Fibroblast of mammary gland (primary cell): ENCODE data around the gene LAMA3.
A peak's percentile ranks its signal among the peaks of the same experiment; 100 is the strongest.

ENCODE experiments used
- DNase-seq: peaks from one replicate; pipeline ENCODE4 v3.0.0-alpha.2; 2010; ENCODE audit warnings: low read depth
- H3K4me3 ChIP-seq: 2 replicates; pipeline ENCODE4 v1.5.1; 2011; ENCODE audit warnings: low read depth, mild to moderate bottlenecking, low read length, moderate library complexity; ENCODE audit not compliant: control insufficient read depth
- CTCF ChIP-seq: conservative IDR thresholded peaks from 2 replicates; pipeline ENCODE4 v1.5.1; 2011; ENCODE audit warnings: low read depth, low read length, inconsistent platforms; ENCODE audit not compliant: control insufficient read depth, insufficient read depth

LAMA3 gene

GRCh38 chr18:23856466-23857163, 167.4 kb downstream of the LAMA3 start:
- H3K4me3 ChIP-seq = no peak overlapping the region
- no peak for DNase-seq
- TF ChIP-seq CTCF = no peak

GRCh38 chr18:23857164-23857552, 167.9 kb downstream of the LAMA3 start:
- DNase-seq = no peak
- H3K4me3 ChIP-seq = no peak overlapping the region
- no peak for TF ChIP-seq CTCF

DNA sequence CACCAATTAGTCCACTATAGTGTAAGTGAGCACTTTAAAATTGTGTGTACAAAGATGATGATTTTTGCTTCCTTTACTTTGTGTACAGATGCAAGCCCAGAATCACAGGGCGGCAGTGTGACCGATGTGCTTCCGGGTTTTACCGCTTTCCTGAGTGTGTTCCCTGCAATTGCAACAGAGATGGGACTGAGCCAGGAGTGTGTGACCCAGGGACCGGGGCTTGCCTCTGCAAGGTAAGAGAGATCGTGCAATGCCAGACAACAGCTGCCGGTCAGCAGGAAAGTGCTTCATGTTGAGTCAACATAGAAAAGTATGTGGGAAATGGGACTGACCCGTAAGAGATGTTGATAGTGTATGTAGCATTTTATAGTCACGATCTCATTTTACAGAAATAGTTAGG, 168.5 kb downstream of the LAMA3 start:
- no peak for TF ChIP-seq CTCF
- H3K4me3 ChIP-seq = no peak overlapping the region
- DNase-seq = no peak

GRCh38 chr18:23859466-23860336, 170.4 kb downstream of the LAMA3 start:
- no peak overlapping the region for H3K4me3 ChIP-seq
- DNase-seq = no peak
- no peak for TF ChIP-seq CTCF

DNA sequence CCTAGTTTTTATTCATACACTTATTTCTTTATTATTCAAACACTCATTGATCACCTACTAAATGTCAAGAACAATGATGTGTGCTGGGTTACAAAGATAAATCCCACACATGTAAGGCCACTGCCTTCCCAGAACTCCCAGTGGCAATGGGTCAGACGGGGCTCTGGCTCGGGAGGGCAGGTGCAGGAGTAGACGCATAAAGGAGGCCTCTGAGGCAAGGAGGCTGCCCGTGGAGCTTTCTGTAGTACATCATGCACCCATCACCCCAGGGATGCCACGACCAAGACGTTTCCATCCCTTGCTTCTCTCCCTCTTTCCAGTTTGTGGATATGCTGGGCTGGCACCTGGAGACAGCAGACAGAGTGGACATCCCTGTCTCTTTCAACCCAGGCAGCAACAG, 172.1 kb downstream of the LAMA3 start:
- H3K4me3 ChIP-seq = no peak overlapping the region
- DNase-seq = no peak
- TF ChIP-seq CTCF = no peak

DNA sequence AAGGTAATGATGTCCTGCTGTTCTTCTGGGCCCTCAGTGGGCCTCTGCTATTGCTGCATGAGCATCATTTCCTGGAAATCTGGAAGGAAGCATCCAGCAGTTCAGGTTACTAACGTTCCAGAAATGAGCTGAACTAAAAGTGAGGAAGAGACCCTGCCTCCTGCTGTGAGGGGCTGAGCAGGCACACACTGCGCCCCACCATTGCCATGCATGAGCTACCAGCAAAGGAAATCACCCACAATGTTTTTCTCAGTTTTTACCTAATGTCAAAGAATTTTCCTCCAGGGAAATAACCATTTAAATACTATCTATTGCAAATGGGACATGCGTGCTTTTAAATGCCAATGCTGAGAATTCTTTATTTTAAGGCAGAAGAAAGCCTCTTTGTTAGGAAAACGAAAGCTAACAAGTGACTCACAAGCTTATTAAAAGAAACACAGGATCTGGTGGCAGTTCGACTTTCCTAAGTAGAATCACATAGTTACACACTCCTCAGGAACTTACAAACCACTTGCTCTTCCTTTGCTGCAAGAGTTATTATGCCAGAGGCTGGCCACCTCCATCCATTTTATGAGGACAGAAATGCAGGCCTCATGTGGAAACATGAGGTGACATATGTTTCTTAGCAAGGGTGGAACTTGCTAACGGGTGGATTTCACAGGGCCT, 172.7 kb downstream of the LAMA3 start:
- no peak for TF ChIP-seq CTCF
- DNase-seq = peak; percentile 58
- H3K4me3 ChIP-seq = no peak overlapping the region
